Osteocyte (in vitro differentiated cells): ENCODE measurements around the gene OAF. TPM values are rescaled to one million over a fixed set of nuclear protein-coding genes. Genes with fewer than 3 reads are reported as not detected.

Experiments used
- DNase-seq: peaks from one replicate; pipeline ENCODE4 v3.0.0; 2021; ENCODE audit warnings: mixed read lengths; ENCODE audit not compliant: unreplicated experiment; ENCODE audit errors: extremely low spot score
- H3K27ac Mint-ChIP-seq: one replicate; pipeline ENCODE4 v1.8.0; 2021; ENCODE audit warnings: mild to moderate bottlenecking, mixed read lengths; ENCODE audit not compliant: unreplicated experiment
- H3K27me3 Mint-ChIP-seq: one replicate; pipeline ENCODE4 v1.8.0; 2021; ENCODE audit warnings: mixed read lengths; ENCODE audit not compliant: unreplicated experiment
- H3K36me3 Mint-ChIP-seq: one replicate; pipeline ENCODE4 v1.8.0; 2021; ENCODE audit warnings: mixed read lengths; ENCODE audit not compliant: unreplicated experiment
- H3K4me1 Mint-ChIP-seq: one replicate; pipeline ENCODE4 v1.8.0; 2021; ENCODE audit warnings: mixed read lengths; ENCODE audit not compliant: unreplicated experiment
- H3K4me3 Mint-ChIP-seq: one replicate; pipeline ENCODE4 v1.8.0; 2021; ENCODE audit warnings: mild to moderate bottlenecking, moderate library complexity, mixed read lengths; ENCODE audit not compliant: unreplicated experiment
- H3K9me3 Mint-ChIP-seq: one replicate; pipeline ENCODE4 v1.8.0; 2021; ENCODE audit warnings: mixed read lengths; ENCODE audit not compliant: unreplicated experiment
- CTCF ChIP-seq: fragments of 200-600 bp; sonication (generic); IDR thresholded peaks from 2 replicates; pipeline ENCODE4 v1.5.0; 2021; ENCODE audit warnings: antibody characterized with exemption, mild to moderate bottlenecking, moderate library complexity
- total RNA-seq: library from RNA; stranded (reverse); gene quantifications from 2 replicates; pipeline ENCODE4 v1.2.1, GENCODE V29; 2021

OAF gene
- total RNA-seq, 1 donor from 2014 or later = 10.2 TPM

DNA sequence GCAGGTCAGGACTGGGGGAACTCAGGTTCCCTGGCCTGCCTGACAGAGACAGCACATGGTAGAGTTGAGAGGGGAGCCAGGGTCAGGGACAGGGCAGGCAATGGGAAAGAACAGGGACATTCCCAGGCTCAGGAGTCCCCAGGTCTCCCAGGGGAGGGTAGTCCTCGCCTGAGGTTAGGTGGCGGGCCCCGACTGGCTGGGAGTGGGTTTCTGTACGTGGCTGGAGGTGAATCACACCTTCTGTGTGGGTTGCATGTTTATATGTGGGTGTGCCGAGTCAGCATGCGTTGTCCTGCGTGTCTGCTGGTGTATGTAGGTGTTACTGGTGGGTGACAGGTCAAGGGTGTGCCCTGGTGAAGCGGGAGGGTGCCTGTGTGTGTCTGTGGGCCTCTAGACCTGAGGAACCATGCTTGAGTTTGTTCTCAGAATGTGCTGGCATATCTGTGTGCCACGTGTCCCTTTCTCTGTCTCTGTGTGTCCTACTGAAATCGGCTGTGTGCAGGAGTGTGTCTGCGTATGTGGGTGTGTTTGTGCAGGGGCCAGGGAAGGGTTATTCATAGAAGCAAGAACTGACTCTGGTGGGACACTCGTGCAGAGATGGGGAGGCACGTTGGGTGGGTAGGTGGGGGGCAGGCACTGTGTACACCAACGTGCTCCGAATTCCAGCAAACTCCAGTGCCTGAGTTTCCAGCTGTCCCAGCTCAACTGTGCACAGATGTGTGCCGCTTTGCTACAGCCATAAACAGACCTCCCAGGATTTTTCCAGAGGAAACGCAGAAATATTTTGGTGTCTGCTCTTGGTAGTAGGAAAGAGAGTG lies 23.8 kb upstream of the OAF start:
- no peak for DNase-seq
- no peaks in the 10 kb centered on the region for H3K36me3 Mint-ChIP-seq
- no peak for TF ChIP-seq CTCF
- H3K27ac Mint-ChIP-seq = no peak overlapping the region
- H3K9me3 Mint-ChIP-seq = no peaks in the 10 kb centered on the region
- H3K27me3 Mint-ChIP-seq = peaks cover 37% of the 10 kb centered on the region
- H3K4me1 Mint-ChIP-seq = peaks cover 29% of the 10 kb centered on the region
- no peak overlapping the region for H3K4me3 Mint-ChIP-seq

- Mint-ChIP-seq H3K9me3 (no peaks in the 10 kb centered on the region), H3K4me3 (no peak overlapping the region), H3K36me3 (no peaks in the 10 kb centered on the region), H3K27me3 (peaks cover 42% of the 10 kb centered on the region), H3K27ac (no peak overlapping the region), H3K4me1 (peaks cover 29% of the 10 kb centered on the region)
- TF ChIP-seq CTCF = no peak
- no peak for DNase-seq
Observed at GRCh38 chr11:120188371-120188770, 22.5 kb upstream of the OAF start.

GRCh38 chr11:120188811-120189455 lies 21.9 kb upstream of the OAF start:
- H3K27me3 Mint-ChIP-seq = peaks cover 45% of the 10 kb centered on the region
- peaks cover 29% of the 10 kb centered on the region for H3K4me1 Mint-ChIP-seq
- no peak overlapping the region for H3K27ac Mint-ChIP-seq
- H3K36me3 Mint-ChIP-seq = no peaks in the 10 kb centered on the region
- no peaks in the 10 kb centered on the region for H3K9me3 Mint-ChIP-seq
- no peak overlapping the region for H3K4me3 Mint-ChIP-seq
- no peak for TF ChIP-seq CTCF
- no peak for DNase-seq

GRCh38 chr11:120191058-120191457 lies 19.8 kb upstream of the OAF start:
- H3K27ac Mint-ChIP-seq = no peak overlapping the region
- H3K36me3 Mint-ChIP-seq = no peaks in the 10 kb centered on the region
- H3K27me3 Mint-ChIP-seq = peaks cover 53% of the 10 kb centered on the region
- no peaks in the 10 kb centered on the region for H3K9me3 Mint-ChIP-seq
- DNase-seq = no peak
- H3K4me3 Mint-ChIP-seq = no peak overlapping the region
- no peak for TF ChIP-seq CTCF
- H3K4me1 Mint-ChIP-seq = peaks cover 18% of the 10 kb centered on the region

DNA sequence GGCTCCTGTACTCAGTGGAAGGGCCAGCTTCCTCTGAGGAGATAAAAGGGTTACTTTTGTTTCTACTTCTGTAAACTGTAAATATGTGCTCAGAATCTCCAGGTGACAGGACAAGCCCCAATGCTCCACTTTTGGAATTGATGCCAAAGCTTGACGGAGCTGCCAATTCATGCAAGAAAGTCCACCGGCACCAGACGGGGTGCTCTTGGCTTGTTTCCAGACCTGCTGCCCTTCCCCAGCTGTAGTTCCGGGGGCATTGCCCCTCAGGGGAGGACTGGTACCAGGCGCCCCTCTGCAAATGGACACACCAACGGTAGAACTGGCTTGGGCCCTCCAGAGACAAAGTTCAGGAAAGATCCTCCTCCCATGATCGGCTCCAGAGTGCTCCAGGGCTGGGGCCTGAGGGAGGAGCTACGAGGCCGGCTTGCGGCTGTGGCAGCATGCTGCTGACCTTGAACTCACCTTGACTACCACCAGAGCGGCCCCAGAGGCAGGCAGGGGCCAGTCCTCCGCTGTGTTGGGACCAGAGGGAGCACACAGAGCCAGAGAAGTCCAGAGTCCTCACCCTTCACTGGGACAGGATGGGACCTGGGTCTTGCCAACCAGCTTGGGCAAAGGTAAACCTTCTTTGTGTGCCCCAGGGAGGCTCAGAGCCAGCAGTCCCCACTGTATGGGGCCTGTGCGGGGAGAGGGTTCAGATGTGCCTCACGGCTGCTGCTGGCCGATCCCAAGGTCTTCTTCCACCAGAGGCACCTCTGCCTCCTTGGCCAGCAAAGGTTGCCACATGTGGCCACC lies 17.8 kb upstream of the OAF start:
- no peak for TF ChIP-seq CTCF
- Mint-ChIP-seq H3K27me3 (peaks cover 57% of the 10 kb centered on the region), H3K9me3 (no peaks in the 10 kb centered on the region), H3K27ac (no peak overlapping the region), H3K36me3 (no peaks in the 10 kb centered on the region), H3K4me1 (peaks cover 4% of the 10 kb centered on the region), H3K4me3 (no peak overlapping the region)
- DNase-seq = no peak
